GM21528 (cell line): ENCODE results near the gene SUFU.

Source experiments
- ATAC-seq: cut with Tn5 transposase; IDR thresholded peaks from one replicate; pipeline ENCODE4 v1.9.1; 2021; ENCODE audit warnings: mild to moderate bottlenecking, moderate library complexity; ENCODE audit not compliant: unreplicated experiment, low FRiP score

SUFU gene

DNA sequence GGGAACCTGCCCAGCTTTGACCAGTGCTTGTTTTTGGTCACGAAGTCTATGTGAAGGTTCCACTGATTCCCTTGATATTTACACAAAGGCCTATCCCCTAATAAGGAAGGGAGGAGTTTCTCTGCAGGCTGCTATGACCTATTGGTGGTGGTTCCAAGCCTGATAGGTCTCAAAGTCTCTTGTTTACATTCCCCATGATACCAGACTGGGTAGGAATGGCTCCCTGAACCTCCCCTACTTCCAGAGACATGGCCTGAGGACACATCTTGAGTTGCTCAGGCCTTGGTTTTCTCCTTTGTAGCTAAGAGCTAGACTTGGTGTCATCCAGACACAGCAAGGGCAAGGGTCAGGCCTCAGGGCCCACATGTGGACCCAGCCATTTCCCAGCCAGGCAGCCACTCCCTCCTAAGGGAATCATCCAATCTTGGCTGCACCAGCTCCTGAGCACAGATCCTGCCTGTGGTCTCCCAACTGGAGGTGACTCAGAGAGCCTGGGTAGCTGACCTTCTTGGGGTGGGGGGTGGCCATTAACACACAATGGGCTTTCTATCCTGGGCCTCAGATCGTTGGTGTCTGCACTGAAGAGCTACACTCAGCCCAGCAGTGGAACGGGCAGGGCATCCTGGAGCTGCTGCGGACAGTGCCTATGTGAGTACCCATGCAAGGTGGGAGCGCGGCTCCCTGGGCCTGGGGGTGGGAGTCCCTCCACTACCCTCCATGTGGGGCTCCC, 89.5 kb downstream of the SUFU start:
- ATAC-seq = no peak

DNA sequence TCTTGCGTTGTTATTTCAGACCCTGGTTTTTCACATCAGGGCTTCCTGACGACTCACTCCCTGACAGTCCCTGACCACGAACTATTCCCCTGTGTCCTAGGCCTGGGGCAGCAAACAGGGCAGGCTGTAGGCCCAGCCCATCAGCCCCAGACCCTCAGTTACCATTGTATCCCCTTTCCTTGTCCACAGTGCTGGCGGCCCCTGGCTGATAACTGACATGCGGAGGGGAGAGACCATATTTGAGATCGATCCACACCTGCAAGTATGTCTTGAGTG, 90.0 kb downstream of the SUFU start:
- ATAC-seq = no peak

DNA sequence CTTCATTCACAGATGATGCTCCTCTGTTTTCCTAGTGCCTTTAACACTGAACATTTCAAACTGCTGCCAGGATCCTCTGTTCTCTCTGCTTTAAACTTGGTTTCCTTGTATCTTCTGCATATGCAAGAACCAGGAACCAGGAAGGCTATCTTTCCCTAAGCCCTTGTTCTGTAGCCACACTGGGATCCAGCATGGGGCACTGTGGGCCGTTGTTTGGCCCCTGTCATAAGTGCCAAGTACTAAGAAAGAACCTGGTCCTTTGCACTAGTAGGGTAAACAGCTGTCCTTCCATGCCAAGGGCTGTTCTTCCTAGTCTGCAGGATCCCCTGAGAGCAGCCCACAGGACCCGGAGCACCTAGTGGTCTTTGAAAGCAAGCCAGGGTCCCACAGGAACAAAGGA, 91.5 kb downstream of the SUFU start:
- no peak for ATAC-seq

DNA sequence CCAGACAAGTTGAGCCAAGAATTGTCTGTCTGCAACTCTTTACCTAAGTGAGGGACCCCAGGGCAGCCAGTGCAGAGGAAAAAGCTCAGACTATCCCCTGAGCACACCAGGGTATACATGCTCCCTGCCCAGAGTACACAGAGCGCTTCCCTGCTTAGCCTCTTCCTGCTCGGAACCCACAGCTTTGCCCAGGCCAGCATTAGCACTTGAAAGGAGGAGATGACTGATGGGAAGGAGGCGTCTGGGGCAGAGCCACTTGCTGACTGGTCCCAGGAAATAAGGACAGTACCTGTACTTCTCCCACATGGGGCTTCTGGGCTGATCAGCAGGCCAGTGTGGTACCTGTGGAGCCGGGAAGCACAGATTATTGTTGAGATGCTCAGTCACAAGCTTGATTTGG, 92.1 kb downstream of the SUFU start:
- ATAC-seq = no peak

DNA sequence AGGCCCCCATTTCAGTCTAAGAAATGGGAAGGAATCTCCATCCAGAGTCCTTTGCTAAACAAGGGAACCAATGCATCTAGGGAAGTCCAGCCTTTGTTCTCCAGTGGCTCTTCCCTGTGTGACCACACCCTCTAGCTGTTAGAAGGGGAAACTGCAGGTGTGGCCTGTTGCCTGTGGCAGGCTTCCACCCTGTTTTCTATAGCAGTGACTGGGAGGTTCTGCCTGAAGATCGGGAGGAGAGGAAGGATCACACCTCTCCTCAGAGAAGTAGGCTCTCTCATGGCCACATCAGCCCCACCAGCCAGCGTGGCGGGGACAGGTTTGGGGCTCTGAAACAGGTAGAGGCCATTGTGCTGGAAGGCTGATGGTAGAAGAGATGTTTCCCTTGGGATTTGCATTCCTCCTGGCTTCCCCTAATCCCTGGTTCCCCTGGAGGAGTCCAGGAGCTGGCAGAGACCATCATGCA, 92.8 kb downstream of the SUFU start:
- no peak for ATAC-seq

DNA sequence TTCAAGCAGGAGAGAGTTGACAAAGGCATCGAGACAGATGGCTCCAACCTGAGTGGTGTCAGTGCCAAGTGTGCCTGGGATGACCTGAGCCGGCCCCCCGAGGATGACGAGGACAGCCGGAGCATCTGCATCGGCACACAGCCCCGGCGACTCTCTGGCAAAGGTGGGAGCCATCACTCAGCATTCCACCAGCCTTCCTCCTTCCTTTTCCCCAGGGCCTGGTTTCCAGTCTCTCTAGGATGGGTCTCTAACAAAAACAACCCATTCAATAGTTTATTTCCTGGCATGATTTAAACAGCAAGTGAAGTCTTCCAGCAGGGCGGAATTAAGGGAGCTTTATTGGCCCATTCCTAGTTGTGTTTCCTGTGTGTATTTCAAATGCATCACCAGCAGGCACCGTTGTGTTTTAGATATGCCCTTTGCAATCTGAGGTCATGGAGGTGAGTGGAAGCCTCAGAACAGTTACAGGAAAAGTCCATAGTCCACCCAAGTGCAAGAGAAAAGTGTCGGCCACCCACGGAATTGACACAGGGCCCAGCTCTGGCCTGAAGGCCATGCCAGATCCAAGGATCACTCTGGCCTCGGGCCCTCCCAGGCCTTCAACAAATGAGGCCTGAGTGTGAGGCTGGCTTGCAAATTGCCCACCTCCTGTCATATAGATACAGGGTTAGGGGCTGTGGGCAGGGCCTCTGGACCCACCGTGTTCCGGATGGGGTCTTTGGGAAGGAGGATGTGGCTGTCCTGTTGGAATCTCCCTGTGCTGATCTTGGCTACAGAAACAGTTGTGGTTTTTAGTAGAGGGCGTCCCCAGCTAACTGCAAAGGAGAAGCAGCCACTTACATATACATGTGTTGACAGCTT, 93.6 kb downstream of the SUFU start:
- no peak for ATAC-seq

DNA sequence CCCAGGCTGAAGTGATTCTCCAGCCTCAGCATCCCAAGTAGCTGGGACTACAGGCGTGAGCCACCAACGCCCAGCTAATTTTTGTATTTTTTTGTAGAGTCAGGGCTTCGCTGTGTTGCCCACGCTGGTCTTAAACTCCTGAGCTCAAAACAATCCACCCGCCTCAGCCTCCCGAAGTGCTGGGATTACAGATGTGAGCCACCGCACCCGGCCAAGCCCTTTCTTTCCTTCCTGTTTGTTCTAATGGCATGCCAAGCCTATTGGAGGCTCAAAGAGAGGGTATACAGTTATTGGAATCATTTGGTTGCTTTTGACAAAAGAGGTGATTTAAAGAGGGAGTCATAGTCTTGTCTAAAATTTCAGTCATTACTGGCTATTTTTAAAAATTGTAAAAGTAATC, 94.5 kb downstream of the SUFU start:
- no peak for ATAC-seq

DNA sequence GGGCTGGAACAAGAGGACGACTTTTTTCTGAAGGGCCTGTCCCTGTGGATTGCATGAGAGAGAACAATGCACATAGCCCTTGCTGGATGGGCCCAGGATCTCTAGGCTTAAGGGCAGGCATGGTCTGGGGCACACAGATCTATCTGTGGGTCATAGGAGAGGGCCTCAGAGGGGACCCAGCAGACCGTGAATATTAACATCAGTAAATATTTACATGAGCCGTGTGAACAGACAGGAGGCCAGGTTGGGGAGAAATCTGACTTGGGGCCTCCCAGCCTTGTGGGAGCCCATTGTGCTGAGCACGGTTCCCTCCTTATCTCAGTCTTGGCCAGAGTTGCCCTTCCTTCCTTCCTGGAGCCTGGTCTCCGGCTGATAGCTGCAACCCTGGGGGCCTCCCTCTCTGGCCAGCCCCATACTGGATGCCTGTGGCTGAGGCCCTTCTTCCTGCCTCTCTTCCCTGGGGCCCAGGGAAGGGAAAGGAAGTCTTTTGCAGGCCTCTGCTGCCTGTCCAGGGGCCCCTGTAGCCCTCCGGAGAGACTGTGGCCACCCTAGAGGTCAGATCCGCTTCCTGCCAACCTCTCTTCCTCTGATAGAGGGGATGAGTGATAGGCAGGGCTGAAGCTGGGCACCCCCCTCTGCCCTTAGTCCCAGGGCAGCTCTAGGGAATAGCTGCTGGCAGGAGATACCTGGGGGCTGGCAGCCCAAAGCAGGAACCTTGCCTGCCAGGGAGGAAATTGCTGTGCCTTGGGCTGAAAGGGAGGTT, 96.0 kb downstream of the SUFU start:
- ATAC-seq = no peak

DNA sequence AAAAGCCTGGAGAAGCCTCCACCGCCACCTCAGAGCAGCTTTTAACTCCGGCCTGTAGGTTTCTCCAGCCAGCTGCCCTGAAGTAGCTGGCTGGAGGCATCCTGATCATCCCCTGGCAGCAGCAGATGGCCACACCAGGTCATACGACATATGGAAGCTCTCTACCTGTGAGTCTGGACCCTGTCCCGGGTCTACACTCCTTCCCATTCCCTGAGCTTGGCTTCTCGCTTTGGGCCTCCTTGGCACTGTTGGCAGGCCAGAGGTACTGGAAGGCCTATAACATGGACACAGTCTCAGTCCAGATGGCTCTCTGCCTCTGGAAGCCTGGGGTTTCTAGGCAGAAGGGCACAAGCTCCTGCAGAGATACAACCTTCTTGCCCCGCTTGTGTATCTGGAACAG, 97.0 kb downstream of the SUFU start:
- no peak for ATAC-seq

DNA sequence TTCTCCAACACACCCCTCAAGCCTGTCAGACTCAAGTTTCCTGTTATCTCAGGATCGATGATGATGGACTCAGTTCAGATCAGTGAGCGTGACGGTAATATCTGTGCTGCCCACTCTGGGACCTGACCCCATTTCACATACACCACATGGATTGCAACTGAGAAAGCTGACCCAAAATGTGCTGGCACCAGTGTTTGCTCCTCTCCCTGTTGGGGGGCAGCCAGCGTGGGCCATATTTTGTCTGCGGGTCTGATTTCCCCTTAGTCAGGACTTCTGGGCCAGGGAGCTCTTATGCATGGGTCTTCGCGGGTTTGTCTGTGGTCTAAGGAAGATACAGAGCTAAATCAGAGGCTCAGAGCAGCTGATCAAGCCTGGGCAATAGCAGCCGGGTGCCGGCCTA, 97.9 kb downstream of the SUFU start:
- ATAC-seq = no peak

DNA sequence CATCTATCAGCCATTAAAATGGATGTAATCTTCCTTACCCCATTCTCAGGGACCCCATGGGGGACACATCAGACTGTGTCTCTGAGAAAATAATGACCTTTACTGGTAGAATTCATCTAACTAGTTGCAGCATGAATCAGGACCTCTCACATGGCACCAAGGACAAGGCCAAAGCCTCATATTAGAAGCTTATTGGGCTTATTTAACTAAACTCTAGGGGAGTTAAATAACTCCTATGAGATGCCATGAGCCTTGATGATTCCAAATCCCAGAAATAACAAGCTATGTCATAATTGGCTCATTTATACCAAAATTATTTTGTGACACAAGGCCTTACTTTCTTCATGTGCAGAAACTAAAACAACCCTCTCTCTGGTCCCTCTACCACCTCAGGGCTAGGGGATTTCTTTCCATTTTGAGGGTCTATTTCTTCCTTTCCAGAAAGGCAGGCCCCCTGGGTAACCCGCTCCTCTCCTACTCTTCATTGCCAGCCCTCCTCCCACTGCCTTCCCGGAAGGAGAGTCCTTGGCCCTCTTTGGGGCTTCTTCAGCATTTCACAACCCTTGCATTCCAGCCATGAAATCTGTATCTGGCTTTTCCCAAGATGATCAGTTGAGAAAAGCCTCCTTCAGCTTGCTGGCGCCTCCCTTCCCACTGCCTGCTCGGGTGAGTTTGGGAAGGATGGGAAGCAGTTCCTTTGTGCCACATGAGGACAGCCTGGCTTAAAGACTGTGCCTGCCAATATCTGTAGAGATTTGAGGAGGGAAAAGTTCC, 98.7 kb downstream of the SUFU start:
- ATAC-seq = no peak

DNA sequence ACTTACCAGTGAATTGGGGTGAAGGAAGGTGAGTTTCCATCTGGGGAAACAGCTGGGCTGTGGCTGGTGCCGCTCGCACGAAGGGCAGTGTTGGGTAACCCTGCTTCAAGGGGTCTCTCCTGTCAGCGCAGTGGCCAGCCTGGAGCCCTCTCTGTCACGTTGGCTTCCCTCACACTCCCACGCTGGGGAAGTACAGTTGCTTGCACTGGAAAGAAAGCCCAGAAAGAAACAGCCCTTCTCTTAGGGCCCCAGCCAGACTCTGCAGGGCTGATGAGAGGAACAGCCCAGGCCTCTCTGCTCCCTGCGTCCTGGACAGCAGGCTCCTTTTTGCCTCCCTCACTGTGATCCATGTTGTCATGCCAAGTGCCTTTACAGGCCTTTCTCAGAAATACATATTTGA, 100.2 kb downstream of the SUFU start:
- ATAC-seq = no peak

DNA sequence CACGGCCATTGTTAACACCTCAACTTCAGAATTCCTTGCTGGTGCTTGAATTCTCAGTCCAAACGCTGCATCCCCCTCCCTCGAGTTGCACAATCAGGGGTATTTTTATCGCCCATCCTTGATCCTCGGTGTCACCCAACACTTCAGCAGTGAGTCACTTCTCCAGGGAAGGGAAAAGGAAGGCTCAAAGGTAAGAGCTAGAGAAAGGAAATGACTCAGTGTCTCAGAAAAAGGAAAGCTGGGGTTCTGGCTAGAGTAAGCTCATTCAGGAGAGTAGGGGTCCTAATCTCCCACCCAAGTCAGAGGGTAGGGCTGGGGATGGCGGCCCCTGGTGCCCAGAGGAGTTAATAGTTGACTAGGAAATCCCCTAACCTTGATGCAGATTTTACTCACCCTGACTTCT, 100.7 kb downstream of the SUFU start:
- ATAC-seq = no peak

DNA sequence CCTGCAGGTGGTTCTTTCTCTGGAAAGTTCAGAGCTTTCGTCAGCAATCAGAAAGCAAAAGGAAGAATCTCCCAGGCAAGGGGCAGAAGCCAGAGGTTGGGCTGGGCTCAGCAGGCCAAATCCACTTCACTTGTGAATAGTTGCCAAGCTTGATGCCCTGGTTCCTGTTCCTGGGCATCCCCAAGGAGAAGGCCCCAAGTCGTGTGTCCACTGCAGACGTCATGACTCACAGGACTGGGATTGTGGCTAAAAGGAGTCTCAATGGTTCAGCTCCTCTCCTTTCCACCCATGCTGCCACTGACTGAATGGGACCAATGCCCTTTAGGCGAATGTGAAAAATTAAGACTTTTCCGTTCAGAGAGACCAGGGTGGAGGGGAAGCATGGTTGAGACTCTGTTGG, 101.9 kb downstream of the SUFU start:
- ATAC-seq = no peak

DNA sequence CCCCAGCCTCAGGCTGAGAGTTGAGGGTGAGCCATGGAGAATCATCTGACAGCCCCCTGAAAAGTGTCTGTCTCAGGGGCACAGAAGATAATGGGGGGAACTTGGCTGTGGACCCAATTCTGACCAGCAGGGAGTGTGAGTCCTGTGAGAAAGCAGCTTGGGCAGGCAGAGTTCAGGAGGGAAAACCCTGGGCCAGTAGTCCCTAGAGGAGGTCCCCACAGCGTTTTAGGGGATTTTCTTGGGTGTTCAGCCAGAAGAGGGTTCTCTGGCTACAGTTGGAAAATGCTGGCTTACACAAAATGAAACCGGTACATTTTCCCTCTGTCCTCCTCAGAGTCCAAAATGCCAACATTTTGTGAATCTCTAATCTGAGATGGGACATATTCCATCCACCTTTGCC, 104.7 kb downstream of the SUFU start:
- ATAC-seq = no peak

DNA sequence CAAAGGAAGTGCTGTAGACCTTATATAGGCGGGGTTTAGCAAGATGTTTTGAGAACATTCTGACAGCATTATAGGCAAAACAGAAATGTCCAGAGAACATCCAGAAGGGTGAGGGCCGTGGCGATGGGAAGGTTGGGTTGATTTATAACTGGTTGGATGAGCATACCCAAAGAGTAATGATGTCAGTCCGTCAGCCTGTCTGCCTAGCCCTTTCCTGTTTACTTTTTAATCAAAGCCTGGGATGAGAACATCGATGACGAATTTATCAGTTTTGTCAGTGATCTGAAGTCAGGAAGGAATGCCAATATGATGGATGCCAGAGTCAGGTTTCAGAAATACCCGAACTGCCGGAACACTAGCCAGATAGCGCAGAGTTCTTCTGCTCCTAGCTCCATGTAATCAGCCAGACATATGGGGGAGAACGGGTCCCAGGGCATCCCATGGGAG, 106.7 kb downstream of the SUFU start:
- ATAC-seq = no peak

DNA sequence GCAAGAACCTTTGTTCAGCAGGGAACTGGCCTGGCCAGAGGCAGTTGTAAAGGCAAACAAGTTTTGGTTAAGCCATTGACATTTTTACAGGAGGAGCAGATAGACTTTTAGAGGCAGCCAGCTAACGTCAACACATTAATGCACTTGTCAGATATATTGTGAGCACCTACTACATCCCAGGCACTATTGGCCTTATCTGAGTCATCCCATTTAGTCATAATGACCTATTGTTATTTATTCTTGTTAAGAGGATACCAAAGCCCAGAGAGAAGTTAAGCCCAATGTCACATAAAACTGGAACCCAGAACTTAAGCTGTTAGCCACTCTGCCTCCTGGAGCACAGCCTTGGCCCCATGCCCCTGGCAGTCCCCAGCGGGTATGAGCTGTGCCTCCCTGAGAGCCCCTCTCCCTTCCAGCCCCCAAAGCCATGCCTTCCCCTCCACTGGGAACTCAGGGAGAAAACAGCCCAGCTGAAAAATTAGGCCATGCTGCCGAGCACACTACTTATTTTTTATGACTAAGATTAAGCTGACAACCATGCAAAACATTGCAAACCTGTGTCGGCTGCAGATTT, 107.8 kb downstream of the SUFU start:
- no peak for ATAC-seq

DNA sequence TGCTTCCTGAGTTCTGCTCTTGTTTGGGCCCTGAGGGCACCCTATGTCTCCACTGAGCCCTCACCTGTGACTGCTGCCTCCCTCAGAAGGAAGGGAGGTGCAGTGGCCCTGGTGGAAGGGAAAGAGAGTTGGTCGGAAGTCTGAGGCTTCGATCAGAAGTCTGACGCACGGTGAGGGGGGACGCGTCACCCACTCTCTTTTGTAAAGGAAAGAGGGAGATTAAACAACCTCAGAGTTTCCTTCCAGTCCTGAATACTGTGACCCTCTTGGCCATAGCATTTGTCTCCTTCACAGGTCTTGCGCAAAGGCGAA, 109.1 kb downstream of the SUFU start:
- ATAC-seq = no peak

DNA sequence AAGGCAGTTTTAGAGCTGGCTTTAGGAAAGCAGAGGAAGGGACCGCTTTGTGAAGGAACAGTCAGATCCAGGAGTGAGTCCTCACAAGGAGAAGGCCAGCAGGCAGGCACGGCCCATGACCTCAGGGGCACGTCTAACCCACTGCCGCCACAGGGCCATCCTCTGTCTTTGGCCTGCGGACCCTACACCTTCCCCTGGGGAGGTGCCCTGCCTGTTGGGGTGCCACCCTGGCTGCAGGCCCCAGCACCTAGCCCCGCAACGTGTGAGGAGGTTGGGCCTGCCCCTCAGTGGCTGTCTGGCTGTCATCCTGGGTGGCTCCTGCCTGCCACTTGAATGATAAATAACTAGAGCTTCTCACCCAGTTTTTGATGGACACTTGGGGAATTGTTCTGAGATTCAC, 109.5 kb downstream of the SUFU start:
- ATAC-seq = no peak

DNA sequence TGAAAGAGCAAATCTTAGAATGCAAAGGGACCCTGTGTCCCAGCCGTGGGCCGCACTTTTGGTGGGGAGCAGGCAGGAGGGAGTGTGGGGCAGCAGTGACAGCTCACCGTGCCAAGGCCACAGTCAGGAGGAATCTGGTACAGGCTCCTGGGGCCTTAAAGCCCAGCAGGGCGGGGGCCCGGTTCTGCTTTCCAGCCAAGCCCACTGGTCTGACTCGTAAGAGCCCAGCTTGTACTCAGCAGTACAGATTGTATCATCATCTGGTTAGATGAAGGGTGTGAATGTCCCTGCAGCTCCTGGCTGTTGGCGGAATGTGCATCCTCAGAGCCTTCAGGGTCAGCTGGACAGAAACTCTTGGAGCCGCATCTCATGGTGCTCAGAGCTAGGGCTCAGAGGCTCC, 110.0 kb downstream of the SUFU start:
- ATAC-seq = no peak

DNA sequence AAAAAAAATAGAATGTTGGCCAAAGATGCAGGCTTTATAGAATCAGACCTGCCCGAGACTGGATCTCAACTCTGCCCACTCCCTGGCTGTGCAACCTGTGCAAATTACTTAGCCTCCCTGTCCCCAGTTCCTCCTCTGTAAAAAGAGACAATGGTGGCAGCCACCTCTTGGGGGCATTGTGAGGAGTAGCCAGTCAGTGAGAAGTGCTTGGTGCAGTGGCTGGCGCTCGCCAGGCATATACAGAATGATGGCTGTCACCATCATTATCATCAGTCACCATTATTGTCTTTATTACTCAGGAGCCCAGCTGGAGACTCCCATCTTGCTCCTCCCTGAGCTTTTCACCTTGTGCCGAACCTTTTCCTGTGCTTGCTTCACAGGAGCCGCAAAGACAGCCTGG, 111.1 kb downstream of the SUFU start:
- ATAC-seq = no peak
